GM12892 (cell line): ENCODE results near the gene HAPLN2.

Source experiments
- POLR2A ChIP-seq: IDR thresholded peaks from 2 replicates; pipeline ENCODE4 v1.6.1; 2011; ENCODE audit warnings: low read depth, low read length, control low read depth
- POLR2AphosphoS5 ChIP-seq: IDR thresholded peaks from 2 replicates; pipeline ENCODE4 v1.6.1; 2011; ENCODE audit warnings: low read depth, low read length, control low read depth
- TAF1 ChIP-seq: IDR thresholded peaks from 2 replicates; pipeline ENCODE4 v1.6.1; 2011; ENCODE audit warnings: low read depth, mild to moderate bottlenecking, control low read depth, low read length, borderline replicate concordance

GRCh38 chr1:156598731-156599432 is 20.3 kb upstream of the HAPLN2 start:
- TF ChIP-seq POLR2A (no peak), TAF1 (no peak), POLR2AphosphoS5 (no peak)
